Right forelimb (tissue), 1 donor: Measurements from ENCODE around the gene CYFIP2.
A peak's percentile ranks its signal among the peaks of the same experiment; 100 is the strongest.
"Not testable (repeated sequence)": the region's sequence is repeated elsewhere in the genome, so short reads cannot be mapped to it uniquely, and the experiment has no call there.

Source experiments
- DNase-seq: peaks from one replicate; pipeline ENCODE4 v3.0.0-alpha.2; 2018

Gene CYFIP2

GRCh38 chr5:157400741-157401495 is 135.0 kb downstream of the CYFIP2 start:
- DNase-seq: no peak

GRCh38 chr5:157415838-157416237 is 149.9 kb downstream of the CYFIP2 start:
- DNase-seq: no peak

GRCh38 chr5:157419521-157419920 is 153.6 kb downstream of the CYFIP2 start:
- DNase-seq: not testable (repeated sequence)

GRCh38 chr5:157429920-157430319 is 164.0 kb downstream of the CYFIP2 start:
- DNase-seq: not testable (repeated sequence)

- DNase-seq: no peak
These were observed 165.7 kb downstream of the CYFIP2 start for GRCh38 chr5:157431544-157432200.

GRCh38 chr5:157434096-157434495 is 168.2 kb downstream of the CYFIP2 start:
- no peak for DNase-seq

GRCh38 chr5:157443041-157443549 is 177.2 kb downstream of the CYFIP2 start:
- DNase-seq: peak; percentile 77

- DNase-seq: no peak
These were observed 178.3 kb downstream of the CYFIP2 start for GRCh38 chr5:157444224-157444623.
